HG02852 (cell line): ENCODE measurements around the gene RNASE4.
"Not testable (repeated sequence)": the region's sequence is repeated elsewhere in the genome, so short reads cannot be mapped to it uniquely, and the experiment has no call there.

ENCODE experiments used
- ATAC-seq: cut with Tn5 transposase; IDR thresholded peaks from one replicate; pipeline ENCODE4 v1.9.1; 2021; ENCODE audit warnings: mild to moderate bottlenecking, moderate library complexity; ENCODE audit not compliant: unreplicated experiment

RNASE4 gene

DNA sequence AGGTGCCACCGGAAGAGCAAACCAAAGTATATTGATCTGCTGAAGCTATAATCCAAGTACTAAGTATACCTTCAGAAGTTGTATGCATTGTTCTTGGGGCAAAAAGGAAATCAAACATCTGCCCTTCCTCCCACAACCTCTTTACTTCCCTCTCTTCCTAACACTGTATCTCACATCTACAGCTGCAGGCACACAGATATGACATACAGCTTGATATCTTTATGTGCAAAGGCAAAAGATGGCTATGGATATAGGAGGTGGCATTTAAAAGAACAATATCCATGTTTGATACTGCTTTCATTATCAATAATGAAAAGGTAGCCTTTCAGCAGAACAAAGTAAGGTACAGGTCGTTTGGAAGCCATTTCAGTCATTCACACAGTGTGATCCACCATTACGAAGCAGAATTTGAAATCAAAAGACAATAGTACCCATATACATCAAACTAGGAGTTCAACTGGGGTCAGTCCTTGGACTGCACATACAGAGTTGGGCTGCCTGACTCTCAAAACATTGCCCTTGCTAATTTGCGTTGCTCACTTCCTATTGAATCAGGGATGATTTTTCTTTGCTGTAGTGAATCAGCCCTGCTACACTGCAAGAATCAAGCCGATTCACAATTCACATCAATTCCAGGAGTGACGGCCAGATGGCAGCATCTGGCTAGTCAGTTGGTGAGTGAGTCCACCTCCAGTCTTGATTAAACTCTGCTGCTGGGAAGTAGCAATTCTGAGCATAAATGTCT is 13.1 kb downstream of the RNASE4 start:
- ATAC-seq, result no peak

DNA sequence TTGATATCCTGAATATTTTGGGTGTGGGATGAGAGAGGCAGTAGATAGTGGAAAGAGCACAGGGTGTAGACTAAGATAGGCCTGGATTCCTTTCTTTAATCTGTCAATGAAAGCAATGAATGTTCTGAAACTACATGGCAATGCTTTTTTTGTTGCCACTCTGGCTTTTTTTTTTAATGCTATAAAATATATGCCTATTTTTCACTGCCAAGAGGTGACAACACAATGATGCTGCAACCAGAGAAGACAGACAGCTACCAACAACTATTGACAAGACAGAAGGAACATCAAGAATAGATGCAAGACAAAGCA is 13.6 kb downstream of the RNASE4 start:
- no peak for ATAC-seq

DNA sequence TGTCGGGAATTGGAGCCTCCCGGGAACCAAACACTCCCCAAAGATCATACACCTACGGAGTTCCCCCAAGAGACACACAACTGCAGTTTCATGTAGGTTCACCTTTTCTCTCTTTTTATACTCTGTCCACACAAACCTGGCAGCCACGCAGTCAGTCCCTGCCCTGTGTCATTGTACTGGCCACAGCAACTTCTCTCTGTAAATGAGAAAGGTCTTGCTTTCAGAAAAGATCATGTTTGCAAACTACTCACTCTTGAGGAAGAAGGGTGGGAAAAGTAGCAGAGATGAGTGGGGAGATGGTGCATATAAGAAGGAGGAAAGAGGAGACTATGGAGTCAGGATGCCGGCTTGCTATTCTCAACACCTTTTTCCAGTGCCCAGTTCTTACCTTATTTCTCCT is 14.6 kb downstream of the RNASE4 start:
- ATAC-seq, result no peak

DNA sequence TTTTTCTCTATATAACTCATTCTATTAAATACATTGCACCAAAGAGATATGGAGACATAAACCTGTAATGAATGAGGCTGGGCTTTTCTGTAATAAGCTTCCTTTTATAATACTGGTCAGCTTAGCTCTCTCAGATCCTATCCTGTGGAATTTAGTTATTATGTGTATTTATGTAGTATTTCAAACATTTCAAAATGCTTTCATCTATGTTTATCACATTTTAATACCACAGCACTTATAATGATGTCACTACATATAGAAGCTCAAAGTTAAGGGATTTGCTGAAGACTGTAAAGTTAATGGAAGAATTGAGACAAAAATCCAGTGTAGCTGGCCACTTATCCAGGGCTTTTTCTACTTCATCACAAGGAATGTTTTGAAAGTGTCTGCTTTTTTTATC is 15.6 kb downstream of the RNASE4 start:
- ATAC-seq, result no peak

DNA sequence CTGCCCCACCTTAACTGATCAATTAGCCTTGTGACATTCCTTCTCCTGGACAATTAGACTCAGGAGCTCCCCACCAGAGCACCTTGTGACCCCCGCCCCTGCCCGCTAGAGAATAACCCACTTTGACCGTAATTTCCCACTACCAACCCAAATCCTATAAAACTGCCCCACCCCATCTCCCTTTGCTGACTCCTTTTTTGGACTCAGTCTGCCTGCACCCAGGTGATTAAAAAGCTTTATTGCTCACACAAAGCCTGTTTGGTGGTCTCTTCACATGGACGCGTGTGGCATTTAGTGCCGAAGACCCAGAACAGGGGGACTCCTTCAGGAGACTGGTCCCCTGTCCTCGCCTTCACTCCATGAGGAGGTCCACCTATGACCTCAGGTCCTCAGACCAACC is 16.6 kb downstream of the RNASE4 start:
- not testable (repeated sequence) for ATAC-seq

DNA sequence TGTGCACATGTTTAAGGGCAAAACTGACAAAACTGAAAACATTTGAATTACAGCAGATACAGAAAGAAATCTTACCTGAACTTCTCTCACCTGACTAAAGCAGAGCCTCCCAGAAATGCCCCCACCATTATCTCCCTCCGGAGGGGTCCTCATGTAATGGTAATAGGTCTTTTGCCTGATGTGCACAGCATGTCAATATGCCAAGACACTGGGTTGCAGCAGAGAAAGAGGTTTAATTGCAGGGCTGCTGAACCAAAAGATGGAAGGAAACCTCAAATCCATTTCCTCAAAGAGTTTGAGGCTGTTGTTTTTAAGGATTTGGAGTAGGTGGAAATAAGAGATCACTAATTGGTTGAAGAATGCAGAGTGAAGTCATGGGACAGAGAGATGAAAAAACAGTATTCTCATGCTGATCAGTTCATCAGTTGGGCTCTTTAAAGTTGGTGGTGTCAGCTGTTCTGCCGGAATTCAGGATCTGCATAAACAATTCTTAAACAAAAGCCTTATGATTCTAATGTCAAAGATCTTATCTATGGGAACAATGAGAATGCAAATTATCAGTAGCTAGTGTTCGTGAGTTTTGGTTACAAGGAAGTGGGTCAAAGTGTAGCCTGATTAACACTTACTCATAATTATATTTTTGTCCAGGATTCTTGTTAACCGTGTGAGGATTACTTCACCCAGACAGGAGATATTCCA is 22.4 kb downstream of the RNASE4 start:
- no peak for ATAC-seq

DNA sequence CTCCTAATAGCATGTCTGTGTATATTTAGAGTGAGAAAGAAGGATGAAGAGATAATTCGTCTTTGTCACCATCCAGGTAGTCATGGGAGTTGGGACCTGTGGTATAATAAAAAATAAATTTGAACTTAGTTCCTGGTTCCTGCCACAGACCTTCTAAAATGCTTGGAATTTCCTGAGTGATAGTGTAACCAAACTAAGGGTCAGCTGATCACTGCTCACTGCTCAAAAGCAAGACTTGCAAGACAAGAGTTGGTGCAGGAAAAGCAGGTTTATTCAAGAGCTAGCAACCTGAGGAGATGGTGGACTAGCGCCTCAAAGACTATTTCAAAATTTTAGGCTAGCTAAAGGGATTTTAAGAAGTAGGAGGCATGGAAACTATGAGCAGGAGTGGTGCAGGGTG is 23.3 kb downstream of the RNASE4 start:
- ATAC-seq, result no peak

DNA sequence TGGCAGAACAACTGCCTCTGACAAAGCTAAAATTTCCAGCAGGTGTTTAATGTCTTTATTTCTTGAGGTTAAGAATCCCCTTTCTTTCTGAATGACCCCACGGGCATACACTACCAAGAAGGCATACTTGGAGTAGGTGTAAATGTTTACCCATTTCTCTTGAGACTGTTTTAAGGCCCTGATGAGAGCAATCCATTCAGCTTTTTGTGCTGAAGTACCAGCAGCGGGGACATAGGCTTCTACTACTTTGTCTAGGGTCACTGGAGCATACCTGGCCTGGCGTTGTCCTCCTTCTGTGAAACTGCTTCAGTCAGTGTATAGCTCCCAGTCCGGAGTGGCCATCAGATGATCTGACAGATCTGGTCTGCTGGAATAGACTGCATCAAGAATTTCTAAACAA is 26.9 kb downstream of the RNASE4 start:
- no peak for ATAC-seq

DNA sequence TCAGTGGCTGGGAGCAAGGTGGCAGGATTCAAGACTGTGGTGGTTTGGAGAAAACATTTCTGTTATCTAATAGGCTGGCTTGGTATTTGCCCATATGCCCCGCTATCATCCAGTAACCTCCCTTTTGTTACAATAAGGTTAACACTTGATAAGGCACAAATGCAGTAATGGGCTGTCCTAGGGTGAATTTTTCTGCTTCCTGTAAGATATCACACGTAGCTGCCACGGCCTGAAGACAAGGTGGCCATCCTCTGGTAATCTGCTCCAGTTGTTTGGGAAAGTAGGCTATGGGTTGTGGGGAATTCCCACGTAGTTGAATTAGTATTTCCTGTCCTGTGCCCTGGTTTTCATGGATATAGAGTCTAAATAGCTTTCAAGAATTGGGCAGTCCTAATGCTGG is 27.3 kb downstream of the RNASE4 start:
- no peak for ATAC-seq

DNA sequence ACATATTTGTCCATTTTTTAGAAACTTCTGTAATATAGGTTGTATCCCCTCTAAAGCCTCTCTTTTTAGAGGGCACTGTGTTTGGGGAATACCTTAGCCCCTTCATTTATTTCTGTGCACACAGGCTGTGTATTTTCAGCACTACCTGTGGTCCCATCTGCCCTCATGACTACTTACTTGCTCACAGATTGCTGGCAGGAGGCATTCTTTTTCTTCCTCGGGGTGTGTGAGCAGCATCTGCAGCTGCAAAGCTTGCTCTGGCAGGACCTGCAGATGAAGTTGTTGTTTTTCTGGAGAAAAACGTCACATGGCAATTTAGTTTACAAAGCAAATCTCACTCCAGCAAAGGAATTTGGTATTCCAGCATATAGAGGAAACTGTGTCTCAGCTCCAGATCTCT is 28.5 kb downstream of the RNASE4 start:
- no peak for ATAC-seq

DNA sequence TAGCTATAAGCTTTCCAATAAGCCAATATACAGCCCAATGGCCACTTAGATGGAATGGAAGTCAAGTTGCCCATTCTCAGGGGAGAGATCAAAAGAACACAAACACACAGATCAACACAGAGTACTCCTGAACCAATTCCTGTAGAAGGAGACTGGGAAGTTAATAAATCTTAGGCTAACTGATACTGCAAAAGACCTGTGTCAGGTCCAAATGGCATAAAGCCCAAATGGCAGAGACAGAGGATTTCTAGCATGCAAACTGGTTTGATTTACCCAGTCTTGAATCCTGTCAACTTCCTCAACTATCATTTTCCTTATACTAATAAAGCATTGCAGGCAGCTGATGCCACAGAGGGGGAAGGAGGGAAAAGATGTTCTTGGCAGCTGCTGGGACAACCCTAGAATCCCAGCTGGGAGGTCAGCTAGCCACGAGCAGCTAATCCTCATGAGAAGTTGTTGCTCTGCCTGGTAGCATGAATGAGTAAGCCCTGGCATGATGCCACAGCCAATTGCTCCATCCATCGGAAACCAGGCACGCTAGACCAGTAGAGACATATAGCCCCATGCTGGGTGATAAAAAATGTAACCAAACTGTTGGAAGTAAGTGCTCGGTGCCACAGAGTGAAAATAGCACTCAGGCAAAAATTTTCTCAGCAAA is 30.4 kb downstream of the RNASE4 start:
- ATAC-seq, result no peak

DNA sequence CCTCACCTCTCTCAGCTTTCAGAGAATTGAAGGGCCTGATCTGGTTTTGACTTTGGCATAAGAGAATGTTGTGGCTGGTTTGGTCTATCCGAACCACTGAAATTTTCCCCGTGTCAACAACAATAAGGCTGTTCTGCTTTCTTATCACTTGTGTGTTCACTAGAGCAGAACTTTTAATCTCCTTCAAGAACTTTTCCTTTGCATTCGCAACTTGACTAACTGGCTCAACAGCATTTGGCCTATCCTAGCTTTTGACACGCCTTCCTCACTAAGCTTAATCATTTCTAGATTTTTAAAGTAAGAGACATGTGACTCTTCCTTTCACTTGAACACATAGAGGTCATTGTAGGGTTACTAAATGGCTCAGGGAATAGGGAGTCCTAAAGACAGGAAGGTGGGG is 35.4 kb downstream of the RNASE4 start:
- ATAC-seq, result no peak

DNA sequence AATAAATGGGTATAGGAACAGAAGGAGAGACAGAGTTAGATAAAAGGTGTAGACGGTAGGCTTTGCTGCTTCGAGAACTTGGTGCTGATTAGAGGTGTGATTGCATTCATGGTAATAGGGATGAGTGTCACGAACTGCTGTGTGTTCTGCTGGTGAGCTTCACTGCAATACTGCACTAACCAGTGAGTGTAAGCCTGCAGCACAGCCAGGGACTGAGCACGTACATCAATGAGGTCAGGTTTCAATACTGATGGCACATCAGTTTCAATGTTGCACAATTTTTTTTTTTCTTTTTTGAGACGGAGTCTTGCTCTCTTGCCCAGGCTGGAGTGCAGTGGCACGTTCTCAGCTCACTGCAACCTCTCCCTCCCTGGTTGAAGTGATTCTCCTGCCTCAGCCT is 36.4 kb downstream of the RNASE4 start:
- no peak for ATAC-seq

DNA sequence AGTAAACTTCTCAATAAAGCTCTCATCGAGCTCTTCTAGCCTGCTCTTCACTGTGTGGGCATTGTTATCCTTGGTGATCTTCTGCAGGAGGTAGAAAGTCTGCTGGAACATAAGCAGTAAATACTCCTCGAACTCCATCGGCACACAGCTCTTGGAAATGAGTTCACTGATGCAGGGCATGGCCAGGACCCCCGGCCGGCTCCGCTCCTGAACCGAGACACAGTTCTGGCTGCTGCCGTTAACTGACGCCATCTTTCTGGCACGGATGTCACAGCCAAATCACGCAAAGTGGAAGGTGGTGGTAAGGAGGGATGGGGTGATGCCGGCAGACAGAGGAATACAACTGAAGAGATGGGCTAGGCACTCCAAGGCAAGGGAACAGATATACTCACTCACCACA is 37.7 kb downstream of the RNASE4 start:
- ATAC-seq, result no peak

DNA sequence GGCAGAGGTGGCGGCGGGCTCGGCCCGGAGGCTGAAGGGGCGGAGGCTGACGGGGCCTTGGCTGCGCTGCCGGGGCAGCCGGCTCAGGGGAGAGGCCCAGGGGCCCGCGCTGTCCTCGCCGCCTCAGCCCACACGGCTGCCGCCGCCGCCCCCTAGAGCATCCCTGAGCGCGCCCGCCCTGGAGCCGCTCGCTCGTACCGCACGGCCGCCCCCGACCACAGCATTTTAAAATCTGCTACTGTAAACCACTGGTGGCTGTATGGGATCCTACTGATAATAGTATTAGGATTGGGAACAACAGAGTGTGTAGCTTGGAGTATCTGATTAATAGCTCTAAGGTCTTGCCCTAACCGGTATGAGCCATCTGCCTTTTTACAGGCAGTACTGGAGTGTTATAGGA is 39.1 kb downstream of the RNASE4 start:
- no peak for ATAC-seq

DNA sequence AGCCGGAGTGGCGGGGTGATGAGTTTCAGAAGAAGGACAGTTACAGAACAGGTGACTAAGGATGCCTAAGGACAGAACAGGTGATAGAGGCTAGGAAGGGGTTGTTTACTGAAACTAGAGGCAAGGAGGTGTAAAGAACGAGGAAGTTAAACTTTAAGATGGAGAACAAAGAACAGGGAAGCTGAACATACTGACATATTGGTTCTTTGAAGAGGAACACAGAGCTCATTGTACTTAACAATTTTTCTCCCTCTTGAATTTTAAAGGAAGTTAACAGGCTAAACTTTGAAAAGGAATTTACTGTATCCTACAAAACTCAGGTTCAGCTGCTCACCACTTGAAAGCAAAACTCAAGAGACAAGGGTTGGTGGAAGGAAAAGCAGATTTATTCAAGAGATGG is 41.8 kb downstream of the RNASE4 start:
- ATAC-seq, result not testable (repeated sequence)

DNA sequence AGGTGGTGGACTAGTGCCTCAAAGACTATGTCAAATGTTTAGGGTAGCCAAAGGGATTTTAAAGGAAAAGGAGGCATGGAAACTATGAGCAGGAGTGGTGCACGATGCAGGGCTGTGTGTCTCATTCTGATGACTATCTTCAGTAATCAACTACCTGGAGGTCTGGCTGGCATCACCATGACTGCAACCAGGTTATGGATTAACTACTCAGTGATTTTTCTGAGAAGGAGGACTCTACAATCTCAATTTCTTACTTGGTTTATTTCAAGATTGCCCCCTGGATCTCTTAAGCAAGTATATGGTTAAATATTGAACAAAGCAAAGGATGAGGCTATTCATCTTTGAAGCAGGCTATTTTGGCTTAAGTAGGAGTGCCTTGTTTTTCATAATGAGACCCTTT is 42.2 kb downstream of the RNASE4 start:
- no peak for ATAC-seq

DNA sequence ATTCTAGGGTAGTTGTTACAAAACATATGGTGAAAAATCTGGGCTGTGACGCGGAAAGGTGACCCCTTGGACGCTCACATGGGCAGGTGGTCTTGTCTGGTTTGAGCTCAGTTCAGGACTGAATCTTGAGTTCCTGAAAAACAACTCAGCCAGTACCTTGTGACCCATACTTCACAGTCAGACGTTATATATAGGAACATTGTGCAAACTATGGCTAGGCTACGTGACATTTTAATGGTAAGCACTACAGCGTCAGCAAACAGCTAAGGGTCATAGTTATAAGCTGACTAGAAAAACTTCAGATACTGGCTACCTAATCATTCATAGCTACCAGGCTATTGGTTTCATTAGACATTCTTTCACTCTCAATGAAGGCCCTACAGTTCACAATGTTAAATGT is 46.5 kb downstream of the RNASE4 start:
- ATAC-seq, result no peak

DNA sequence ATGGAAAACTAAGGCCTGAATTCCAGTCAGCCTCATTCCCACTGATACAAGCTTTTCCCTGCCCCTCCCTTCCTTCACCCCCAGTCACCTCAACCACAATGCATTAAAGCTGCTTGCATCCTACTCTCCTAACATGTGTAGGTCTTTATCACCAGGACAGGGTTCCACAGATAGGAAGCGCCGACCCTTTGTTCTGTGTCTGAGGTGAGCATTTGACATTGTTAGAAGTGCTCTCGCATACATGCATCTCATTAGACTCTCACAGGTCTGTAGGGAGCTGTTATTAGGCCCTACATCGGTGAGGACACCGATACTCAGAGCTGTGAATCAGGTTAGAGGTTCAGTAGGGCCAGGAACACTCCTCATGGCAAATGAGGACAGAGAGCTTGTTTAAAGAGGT is 48.1 kb downstream of the RNASE4 start:
- ATAC-seq, result no peak

DNA sequence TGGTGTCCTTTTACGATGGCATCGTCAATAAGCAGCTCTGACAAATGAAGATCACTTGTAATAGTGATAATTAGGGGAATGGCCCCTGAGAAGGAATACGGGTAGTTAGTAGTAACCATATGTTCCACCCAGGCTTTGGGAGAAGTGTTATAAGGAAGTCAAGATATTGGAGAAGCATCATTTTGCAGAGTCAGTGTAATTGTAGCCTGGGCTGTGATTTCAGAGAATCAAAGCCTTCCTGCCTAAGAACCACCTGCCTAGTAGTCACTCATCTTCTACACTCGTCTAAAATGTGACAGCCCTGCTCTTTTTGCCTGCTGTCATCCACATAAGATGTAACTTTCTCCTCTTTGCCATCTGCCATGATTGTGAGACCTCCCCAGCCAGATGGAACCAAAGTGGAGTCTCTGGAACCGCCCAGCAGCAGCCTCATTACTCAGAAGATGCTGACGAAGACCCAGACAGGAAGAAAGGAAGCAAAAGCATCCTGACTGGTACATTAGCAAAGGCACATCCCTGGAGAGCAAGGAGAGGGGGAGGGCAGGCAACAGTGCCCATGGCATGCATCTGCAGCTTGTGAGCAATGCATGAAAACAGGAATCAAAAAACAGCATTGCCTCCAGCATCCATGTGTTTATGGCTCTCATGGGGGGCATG is 48.7 kb downstream of the RNASE4 start:
- no peak for ATAC-seq

DNA sequence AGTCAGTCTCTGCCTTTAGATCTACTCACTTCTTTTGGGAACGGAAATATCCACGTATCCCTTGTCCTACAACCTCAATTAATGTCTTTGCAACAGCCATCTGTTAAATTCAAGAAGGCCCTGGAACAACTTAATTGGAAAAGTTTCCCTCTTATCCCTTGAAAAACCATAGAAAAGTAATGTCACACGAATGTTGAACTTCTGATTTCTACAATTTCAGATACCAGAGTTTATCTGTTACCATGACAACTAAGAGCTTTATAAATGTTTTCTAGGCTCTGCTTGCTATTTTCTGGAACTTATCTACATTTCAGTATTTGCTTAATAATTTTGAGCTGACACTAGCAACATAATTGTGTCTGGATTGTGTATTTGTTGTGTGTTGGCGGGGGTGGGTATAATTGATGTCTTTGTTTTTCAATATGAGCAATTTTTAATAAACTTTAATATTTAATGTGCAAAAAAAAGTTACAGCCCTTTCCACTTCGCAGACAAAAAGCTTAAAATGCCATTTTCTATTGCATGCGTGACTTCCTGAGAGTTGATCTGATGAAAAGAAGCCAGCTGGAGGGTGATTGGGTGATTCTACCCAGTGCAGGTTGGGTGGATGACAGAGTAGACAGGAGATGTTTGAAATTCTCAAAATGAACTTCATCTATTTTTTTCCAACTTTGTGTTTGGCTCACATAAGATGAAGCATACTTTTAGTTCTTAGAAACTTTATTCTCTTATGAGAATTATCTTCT is 49.5 kb downstream of the RNASE4 start:
- ATAC-seq, result no peak
